ENCODE data around the gene METTL9.
"Not testable (repeated sequence)": the region's sequence is repeated elsewhere in the genome, so short reads cannot be mapped to it uniquely, and the experiment has no call there.

Gene METTL9

GRCh38 chr16:21611198-21611555, 11.8 kb downstream of the METTL9 start:
- DNase-seq = no peak

GRCh38 chr16:21611556-21612384, 12.4 kb downstream of the METTL9 start:
- no peak for DNase-seq

- DNase-seq = no peak
Measured at GRCh38 chr16:21613361-21613760, 14.0 kb downstream of the METTL9 start.

GRCh38 chr16:21613781-21614180, 14.4 kb downstream of the METTL9 start:
- no peak for DNase-seq

GRCh38 chr16:21614896-21615295, 15.5 kb downstream of the METTL9 start:
- DNase-seq = no peak

- DNase-seq = no peak
Measured at GRCh38 chr16:21617607-21618006, 18.2 kb downstream of the METTL9 start.

- DNase-seq = no peak
Measured at GRCh38 chr16:21618281-21618680, 18.9 kb downstream of the METTL9 start.

- DNase-seq = no peak
Measured at GRCh38 chr16:21619765-21620425, 20.5 kb downstream of the METTL9 start.

GRCh38 chr16:21620592-21620991, 21.2 kb downstream of the METTL9 start:
- DNase-seq = no peak

- DNase-seq = no peak
Measured at GRCh38 chr16:21622545-21622944, 23.2 kb downstream of the METTL9 start.

- DNase-seq = no peak
Measured at GRCh38 chr16:21625026-21625425, 25.6 kb downstream of the METTL9 start.

GRCh38 chr16:21626659-21627277, 27.4 kb downstream of the METTL9 start:
- DNase-seq = no peak

GRCh38 chr16:21628121-21628726, 28.8 kb downstream of the METTL9 start:
- DNase-seq = no peak

GRCh38 chr16:21628772-21629171, 29.4 kb downstream of the METTL9 start:
- DNase-seq = no peak

GRCh38 chr16:21629616-21630539, 30.5 kb downstream of the METTL9 start:
- DNase-seq = not testable (repeated sequence)

GRCh38 chr16:21630866-21631265, 31.5 kb downstream of the METTL9 start:
- not testable (repeated sequence) for DNase-seq

GRCh38 chr16:21631376-21631775, 32.0 kb downstream of the METTL9 start:
- DNase-seq = not testable (repeated sequence)

- not testable (repeated sequence) for DNase-seq
Measured at GRCh38 chr16:21631951-21632575, 32.7 kb downstream of the METTL9 start.

- DNase-seq = no peak
Measured at GRCh38 chr16:21634216-21634615, 34.8 kb downstream of the METTL9 start.

- DNase-seq = not testable (repeated sequence)
Measured at GRCh38 chr16:21635694-21636093, 36.3 kb downstream of the METTL9 start.

- no peak for DNase-seq
Measured at GRCh38 chr16:21637032-21637968, 37.9 kb downstream of the METTL9 start.
